ENCODE data around the gene WSCD2.

- TF ChIP-seq CTCF (conservative IDR thresholded peaks at IDR 0.05; ENCODE audit: low read length) (no peak), EZH2phosphoT487 (IDR thresholded peaks at IDR 0.05; ENCODE audit: borderline replicate concordance) (no peak)
These were observed 131.0 kb downstream of the WSCD2 start for GRCh38 chr12:108260039-108260438.

Data from Loucy (cell line).